Prostate gland (tissue), 2 donors: ENCODE measurements around the gene TMEM212.
"Not testable (repeated sequence)": the region's sequence is repeated elsewhere in the genome, so short reads cannot be mapped to it uniquely, and the experiment has no call there.

Experiments
- POLR2A ChIP-seq: fragments of 450-650 bp; IDR thresholded peaks from one replicate; pipeline ENCODE4 v1.6.1; 2016; ENCODE audit warnings: antibody characterized with exemption, mild to moderate bottlenecking
- TF ChIP-seq, protein P1 (sequence below), 4 experiments: fragments of 200-600 bp in 2 of 4; fragments of 450-650 bp in 2 of 4; sonication (generic) in 2 of 4; IDR thresholded peaks; 1 replicate in 3 of 4; 2 replicates in 1 of 4; pipeline ENCODE4 v1.5.1; 2016 to 2019; ENCODE audit warnings: antibody characterized with exemption in 4 of 4, mild to moderate bottlenecking in 2 of 4, moderate library complexity in 2 of 4

DNA sequence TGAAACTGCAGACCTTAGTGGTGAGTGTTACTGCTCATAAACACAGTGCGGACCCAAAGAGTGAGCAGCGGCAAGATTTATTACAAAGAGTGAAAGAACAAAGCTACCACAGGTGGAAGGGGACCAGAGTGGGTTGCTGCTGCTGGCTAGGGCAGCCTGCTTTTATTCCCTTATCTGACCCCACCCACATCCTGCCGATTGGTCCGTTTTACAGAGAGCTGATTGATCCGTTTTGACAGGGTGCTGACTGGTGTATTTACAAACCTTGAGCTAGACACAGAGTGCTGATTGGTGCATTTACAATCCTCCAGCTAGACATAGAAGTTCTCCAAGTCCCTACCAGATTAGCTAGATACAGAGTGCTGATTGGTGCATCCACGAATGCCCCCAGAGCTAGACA, 63.4 kb downstream of the TMEM212 start:
- TF ChIP-seq POLR2A, result not testable (repeated sequence)
- TF ChIP-seq, protein P1, sequence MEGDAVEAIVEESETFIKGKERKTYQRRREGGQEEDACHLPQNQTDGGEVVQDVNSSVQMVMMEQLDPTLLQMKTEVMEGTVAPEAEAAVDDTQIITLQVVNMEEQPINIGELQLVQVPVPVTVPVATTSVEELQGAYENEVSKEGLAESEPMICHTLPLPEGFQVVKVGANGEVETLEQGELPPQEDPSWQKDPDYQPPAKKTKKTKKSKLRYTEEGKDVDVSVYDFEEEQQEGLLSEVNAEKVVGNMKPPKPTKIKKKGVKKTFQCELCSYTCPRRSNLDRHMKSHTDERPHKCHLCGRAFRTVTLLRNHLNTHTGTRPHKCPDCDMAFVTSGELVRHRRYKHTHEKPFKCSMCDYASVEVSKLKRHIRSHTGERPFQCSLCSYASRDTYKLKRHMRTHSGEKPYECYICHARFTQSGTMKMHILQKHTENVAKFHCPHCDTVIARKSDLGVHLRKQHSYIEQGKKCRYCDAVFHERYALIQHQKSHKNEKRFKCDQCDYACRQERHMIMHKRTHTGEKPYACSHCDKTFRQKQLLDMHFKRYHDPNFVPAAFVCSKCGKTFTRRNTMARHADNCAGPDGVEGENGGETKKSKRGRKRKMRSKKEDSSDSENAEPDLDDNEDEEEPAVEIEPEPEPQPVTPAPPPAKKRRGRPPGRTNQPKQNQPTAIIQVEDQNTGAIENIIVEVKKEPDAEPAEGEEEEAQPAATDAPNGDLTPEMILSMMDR (IDR thresholded peaks at IDR 0.05), result not testable (repeated sequence)
